Inflammatory macrophage (primary cell): ENCODE results near the gene TTLL8.

Source experiments
- DNase-seq, 2 donors: peaks; one replicate each; pipeline ENCODE4 v3.0.0-alpha.2; 2020 to 2022

The TTLL8 gene

DNA sequence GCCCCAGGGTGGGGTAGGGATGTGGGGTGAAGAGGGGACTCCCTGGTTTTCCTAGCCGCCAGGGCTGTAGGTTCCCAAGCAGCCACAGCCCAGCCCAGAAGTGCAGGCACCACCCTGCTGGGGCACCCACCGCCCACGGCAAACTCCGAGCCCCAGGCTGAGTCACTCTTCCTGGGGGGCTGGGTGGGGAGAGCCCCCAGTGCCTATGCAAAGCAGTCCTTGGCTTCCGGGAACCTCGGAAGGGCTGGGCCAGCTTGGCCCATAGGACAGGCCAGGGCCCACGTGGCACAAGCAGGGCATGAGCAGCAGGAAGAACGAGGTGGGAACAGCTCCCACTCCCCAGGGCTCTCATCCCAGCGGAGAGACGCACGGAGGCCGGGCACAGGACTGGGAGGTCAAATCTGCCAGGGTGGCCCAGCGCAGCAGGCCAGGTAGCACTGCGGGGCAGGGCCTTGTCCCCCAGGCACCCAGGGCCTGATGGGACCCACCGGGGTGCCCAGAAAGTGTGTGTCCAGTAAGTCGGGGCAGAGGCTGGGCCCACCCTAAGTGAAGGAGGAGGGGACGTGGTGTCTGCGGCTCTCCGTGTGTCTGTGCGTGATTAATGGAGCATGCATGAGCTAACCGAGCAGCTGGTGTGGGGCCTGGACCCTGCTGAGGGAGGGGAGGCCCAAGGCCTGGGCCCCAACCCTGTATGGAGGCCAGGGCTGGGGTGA, 41.0 kb downstream of the TTLL8 start:
- DNase-seq: no peak

DNA sequence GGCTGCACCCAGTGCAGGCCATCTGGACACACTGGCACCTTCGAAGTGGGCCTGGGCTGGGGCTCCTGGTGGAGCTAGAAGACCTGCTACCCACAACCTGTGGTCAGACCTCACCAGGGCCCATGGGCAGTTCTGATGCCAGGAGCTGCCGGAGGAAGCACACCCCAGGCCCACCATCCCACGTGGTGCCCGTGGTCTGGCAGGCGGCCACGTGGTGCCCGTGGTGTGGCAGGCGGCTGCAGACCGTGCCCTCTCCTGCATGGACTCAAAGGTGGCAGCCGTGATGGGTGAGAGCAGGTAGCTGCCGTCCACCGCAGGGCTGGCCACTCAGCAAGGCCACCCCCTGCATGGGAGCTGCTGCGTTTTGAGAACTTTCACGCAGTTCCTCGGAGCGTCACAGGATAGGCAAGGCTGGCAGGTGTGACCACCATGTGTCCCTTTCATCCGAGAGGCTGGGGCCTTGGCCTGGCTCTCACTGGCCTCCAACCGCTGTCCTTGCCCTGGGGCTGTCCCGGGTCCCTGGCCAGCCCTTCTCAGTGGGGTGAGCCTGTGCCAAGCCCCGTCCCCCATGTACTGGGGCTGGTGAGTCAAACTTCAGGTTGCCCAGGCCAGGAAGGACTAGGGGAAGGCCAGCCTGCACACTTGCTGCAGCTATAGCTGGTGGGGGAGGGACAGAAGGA, 41.6 kb downstream of the TTLL8 start:
- DNase-seq: no peak

DNA sequence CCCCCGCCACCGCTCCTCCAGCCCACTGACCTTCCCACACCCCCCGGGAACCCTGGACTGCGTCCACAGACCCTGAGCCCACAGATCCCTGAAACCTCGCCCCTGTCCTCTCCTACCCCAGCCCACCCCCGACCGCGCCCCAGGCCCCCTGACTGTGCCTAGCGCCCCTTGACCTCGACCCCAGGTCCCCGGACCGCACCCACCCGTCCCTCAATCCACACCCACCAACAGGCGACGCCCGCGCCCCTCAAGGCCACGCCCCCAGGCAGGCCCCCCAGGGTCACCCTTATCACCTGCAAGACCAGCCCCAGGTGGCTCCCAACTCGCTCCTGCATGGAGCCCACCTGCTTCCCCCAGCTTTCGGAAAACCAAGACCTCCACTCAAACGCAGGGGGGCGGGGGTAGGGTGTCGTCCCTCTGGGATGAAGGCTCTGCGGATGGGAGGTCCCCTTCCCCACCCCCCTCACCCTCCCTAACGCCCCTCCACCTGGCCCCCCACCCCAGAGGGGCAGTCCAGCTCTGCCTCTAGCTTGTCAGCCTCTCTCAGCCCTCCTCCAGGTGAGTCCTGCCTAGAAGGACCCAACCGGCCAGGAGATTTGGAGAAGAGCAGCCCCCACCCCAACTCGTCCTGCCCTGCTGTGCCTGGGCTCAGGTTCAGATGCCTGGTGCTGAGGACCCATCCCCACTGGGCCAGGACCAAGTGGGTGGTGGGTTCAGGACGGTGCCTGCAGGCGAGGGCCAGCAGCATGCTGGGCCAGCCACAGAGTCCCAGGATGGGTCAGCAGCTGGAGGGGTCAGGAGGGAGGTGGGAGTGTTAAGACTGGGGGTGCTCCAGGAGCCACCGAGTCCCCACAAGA, 42.4 kb downstream of the TTLL8 start:
- DNase-seq: no peak

DNA sequence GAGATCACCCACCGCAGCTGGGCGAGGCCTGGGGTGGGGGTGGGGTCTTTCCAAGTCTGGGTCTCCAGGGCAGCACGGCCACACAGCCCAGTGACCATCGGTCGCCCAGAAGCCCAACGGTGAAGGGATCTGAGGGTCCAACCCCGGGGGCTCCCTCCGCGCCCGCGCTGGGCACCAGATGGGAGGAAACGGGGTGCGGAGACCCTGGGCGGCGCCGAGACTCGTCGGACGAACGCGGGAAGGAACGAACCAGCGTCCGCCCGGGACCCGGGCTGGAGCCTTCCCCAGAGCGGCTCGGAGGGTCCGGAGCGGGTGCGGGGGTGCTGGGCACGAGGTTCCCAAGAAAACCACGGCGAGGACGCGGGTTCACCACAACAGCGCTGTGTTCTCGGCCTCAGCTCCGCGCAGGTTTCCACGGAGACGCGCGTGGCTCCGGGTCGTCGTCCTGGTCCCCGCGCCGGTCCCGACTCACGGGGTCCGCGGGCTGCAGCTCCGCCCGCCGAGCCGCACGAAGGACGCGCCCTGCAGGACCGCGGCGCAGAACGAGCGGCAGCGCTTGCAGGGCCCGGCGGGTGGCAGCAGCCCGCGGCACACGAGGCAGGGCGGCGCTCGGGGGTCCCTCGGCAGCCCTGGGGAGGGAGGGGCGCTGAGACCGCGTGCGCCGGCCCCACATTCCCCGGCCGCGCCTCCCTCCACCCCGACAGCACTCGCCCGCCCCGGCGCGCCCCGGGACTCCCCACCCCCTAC, 43.3 kb downstream of the TTLL8 start:
- no peak for DNase-seq

DNA sequence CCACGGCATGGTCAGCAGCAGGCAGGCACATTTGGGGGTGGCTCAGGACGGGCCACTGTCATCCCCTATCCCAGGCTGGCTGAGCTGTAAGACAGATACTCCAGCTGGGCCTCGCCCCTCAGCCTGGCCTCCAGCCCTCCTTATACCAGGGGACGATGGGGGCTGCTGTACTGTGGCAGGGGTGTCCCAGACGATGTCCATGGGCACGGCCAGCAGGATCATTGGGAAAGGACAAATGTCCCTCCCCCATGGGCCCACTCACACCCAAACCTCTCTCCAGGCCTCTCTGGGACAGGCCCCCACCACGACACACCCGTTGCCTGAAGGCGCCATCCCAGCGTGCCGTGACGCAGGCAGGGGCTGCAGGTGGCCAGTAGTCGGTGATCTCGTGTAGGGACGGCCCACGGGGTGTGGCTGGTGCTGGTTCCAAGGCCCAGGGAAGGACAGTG, 44.0 kb downstream of the TTLL8 start:
- no peak for DNase-seq

DNA sequence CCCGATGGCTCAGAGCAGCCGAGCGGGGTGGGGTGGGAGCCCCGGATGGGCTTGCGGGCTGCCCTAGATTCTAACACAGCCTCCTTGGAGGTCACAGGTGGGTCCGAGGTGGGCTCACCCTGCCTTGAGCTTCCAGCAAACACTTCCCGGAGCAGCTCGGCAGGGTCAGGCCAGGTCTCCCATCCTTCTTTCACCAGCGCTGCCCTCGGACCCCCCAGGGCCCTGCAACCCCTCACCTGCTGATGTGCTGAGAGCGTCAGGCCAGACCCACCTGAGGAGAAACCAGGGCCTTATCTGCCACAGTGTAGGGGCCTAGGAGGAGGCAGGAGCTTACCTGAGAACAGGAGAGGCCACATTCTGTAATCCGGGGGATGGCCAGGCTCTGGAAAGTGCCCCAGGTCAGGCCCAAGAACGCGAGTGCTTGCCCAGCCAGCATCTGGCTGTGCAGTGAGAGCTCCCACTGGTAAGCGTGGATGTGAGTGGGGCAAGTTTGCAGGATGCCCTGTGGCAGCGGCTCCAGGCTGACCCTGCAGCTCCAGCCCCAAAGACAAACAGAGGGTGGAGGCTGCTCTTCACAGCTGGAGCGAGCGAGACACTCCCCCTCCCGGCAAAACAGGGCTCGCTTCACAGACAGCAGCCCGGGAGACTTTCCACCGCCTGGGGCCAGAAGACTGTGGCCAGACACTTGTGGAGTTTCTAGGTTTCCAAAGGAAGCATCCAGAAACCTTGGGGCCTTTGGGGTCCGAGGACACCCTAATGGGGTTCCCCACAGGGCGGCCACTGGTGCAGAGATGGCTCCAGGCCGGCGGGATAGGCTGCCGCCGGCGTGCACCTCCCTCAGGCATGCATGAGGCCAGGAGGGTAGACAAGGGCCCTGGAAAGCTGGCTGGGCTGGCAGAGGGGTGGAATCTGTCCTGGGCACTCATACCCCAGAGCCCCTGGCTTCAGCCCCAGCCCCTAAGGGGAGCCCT, 45.6 kb downstream of the TTLL8 start, which contains the start of gene IL17REL:
TSS of gene IL17REL (minus strand) at position 555 of the 971 bp plus-strand sequence. CDS start at position 436, 119 bp downstream.
- no peak for DNase-seq

DNA sequence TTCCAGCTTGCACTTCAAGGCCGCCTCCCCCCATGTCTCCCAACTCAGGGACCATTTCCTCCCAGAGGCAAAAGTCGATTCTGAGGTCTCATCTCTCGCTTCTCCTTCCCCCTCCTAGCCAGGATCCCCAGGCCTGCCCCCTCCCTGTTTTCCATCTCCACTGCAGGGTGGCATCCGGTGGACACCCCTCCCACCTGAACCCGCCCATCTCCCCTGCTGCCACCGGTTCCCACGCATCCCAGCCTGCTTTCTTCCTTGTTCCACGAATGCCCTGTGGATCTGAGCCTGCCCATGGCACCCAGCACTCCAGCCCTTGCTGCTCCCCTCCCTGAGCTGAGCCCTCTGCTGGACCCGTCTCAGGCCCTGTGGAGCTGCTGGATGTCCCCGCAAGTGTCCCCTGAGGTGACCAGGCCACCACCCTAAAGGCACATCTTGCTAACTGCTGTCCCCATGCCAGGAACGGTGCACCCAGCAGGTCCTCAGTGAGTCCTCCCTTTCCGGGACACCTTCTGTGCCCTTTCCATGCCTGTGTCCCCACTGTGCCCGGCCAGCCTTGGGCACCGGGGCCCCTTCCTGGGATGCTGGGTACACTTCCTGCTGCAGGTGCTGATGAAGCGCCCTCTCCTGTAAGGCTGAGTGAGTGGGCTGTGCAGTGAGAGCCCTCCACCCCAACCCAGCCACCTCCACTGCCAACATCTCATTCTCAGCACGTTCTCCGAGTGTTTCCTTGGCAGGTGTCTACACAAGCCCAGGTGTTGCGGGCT, 46.5 kb downstream of the TTLL8 start:
- no peak for DNase-seq

DNA sequence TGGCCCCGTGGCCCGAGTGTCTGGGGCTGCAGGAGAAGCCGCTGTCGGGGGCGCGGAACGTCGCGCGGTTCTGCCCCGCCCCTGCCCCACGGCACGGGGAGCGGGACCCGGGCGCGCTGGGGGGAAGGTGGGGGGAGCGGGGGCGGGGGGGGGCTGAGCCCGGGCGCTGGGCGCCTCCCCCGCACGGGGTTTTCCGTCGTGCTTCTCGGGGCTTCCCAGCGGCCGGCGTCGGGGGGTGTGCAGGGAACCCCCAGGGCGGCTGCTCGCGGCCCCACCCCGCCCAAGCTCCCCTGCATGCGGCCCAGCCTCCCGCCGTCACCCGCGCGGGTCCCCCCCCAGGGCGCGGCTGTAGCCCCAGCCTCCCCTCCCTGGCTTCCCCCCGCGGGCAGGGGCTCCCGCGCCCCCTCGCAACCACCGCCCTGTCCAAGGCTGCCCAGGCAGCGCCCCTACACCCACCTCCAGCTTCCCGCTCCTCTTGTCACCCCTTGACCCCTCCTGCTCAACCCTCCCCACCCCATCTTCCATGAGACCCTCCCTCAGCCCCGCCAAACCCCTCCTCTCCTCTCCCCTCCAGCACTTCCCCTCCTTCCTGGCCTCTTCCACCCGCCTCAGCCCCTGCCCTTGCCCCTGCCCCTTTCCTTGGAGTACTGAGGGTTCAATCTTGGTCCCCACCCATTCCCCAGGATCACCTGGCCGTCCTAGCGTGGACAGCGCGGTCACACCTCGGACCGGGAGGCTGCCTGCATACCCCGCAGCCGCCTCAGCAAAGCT, 47.2 kb downstream of the TTLL8 start:
- DNase-seq: no peak

DNA sequence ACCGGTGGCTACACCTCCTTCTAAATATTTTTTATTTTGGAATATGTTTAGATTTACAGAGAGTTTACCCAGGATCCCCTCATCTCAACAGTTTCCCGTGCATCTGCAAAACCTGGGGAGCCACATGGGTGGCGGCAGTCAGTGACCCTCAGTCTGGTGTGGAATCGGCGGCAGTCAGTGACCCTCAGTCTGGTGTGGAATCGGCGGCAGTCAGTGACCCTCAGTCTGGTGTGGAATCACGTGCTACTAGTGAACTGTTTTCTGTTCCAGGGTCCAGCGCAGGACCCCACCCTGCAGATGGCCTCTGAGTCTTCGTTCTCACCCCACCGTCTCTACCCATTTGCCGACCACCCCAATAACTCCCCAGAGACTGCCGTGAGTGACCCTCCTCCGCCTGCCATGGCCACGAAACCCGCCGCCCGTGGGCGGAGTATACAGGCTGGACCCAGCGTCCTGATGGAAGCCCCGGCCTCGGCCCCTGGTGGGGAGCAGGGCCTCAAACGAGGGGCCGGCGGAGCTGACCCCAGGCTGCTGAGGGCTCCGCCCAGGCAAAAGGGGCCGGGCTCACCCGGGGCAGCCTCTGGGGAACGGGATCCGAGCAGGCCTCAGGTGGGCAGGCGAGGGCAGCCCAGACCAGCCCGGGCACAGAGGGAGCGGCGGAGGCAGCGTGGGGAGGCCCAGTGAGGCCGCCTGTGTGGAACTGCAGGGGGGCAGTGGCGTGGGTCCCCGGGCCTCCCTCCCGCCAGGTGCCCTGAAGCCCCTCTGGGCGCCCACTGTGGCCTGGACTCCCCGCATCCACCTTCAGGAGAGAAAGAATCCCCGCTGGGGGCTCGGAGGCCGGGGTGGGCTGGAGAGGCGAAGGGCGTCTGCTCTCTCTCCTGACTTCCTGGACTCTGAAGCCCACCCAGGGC, 48.1 kb downstream of the TTLL8 start:
- no peak for DNase-seq

DNA sequence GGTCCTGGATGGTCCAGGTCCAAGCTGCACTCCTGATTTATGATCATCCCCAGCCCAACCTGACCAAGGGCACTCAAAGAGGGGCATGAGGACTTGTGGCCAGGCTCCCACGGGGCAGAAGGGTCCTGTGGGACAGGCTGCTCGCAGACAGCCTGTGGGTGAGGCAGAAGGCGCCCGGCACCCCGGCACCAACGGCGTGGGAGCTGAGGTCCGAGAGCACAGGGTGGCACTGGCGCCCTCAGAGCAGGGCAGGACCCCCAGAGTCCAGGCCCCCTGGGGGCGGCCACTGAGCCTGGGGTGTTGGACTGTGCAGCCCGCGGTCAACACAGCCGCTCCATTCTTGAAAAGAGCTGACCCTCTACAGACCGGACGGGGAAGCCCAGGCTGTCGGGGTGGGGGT, 48.8 kb downstream of the TTLL8 start:
- DNase-seq: no peak

DNA sequence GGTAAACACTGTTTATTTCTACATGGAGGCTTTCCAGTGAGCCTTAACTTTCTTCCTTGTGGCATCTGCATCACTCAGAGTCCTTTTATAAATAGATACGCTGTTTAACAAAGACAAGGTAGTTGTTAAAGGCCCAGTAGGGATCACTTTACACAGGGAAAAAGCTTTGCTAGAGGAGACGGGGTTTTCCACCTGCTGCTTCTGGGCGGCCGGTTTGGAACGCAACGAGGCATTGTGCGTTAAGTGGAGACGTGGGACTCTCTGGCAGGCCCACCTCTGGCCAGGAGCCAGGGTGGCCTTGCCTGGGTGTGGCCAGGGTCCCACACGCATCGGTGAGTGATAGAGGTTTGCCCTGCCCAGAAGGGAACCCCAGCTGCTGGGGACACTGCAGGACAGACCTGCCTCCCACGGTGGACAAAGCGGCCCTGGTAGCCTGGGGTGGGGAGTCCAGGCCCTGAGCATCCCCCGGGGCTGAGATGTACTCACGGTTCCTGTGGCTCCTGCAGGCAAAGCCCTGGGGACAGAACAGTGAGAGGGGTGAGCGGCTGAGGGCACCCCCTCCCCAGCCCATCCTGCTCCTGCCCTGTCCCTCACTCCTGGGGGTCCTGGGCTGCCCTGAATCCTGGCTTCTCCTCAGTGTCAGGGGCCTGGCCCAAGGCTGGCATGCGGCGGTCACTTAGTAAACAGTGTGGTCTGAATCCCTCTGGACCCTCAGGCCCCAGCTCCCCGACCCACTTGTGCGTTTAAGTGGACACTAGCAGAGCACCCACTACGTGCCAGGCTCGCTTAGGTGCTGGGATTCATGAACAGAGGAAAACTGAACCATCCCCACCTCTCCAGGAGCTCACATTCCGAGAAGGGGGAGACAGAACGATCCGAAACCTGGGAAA, 49.7 kb downstream of the TTLL8 start:
- DNase-seq: no peak

DNA sequence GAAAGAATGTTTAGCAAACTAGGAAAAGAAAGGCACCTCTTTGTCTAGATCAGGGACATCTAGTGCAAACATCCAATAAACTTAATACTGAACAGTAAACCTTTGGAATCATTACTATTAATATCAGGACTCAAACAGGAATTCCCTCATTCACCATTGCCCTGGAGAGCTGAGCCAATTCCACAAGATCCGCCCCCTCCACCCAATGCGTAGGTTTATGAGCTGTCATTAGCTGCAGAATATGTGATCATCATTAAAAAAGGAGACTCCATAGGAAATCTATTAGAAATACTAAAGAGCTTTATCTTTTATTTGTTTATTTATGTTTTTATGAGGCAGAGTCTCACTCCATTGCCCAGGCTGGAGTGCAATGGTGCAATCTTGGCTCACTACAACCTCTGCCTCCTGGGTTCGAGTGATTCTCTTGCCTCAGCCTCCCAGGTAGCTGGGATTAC, 51.0 kb downstream of the TTLL8 start:
- no peak for DNase-seq

DNA sequence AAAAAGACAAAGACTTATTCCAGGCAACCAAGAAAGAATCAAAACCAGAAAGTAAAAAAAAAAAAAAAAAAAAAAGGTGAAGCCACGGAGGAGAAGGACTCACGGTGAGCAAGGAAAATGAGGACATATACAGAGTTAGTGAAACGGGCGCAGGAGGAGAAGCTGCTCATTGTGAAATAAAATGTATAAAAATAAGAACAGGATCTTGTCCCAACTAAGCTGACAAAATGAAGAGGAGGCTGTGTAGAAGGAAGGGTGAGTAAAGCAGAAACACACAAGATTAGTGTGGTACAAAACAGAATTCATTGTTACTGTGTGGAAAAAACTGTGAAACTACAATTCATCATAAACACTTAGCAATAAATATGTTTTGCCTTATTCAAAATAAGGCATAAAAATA, 53.2 kb downstream of the TTLL8 start:
- peak; percentile 65 for DNase-seq

DNA sequence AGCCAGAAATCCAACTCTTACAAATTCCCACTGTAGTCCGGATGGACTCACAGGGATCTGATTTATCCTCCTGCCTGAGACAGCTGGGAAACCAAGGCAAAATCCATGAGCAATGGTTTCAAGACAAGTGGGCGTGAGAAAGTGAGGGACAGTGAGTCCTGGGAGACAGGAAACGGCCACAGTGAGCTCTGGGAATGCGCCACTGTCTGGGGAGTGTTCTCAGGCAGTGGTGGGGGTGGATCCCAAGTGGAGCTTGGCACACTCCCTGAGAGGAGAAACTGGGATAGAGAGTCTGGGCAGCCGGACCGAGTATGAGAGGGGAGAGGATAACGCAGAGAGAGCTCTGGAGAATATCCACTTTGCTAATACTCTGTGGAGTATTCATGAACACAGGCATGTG, 55.3 kb downstream of the TTLL8 start:
- no peak for DNase-seq

DNA sequence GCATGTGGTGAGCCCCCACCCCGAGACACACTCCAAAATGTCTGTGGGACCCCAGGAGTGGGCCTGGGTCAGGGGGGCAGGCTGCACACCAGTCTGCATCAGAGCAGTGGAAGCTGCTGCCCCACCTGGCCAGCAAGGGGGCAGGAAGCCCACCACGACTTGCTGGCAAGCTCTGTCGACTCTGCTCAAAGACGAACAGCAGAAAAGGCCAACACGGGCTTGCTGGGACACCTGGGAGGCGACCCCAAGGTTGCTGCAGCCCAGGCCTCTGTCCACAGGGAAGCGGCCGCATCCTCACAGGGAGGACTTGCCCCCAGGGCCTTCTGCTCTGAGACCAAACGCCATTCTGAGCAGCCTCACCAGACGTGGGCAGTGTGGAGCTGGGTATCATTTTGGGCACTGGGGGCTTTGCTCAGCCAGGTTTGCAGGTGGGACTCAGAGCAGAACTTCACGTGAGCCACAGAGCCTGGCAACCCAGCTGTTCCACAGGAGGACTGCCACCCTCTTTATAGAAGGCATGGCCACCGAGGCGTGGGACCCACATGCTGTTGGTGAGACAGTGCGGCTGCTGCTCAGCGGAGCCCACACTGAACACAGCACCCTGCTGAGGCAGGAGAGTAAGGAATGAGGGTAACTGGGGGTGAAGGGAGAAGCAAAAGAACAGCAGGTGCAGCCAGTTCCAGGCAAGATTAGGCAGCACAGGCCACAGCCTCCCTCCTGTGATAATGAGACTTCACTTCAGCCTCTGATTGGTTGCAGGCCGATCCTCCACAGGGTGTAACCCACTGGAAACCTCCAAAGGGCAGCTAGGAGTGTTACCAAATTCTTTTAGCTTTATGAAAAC, 56.5 kb downstream of the TTLL8 start:
- no peak for DNase-seq

DNA sequence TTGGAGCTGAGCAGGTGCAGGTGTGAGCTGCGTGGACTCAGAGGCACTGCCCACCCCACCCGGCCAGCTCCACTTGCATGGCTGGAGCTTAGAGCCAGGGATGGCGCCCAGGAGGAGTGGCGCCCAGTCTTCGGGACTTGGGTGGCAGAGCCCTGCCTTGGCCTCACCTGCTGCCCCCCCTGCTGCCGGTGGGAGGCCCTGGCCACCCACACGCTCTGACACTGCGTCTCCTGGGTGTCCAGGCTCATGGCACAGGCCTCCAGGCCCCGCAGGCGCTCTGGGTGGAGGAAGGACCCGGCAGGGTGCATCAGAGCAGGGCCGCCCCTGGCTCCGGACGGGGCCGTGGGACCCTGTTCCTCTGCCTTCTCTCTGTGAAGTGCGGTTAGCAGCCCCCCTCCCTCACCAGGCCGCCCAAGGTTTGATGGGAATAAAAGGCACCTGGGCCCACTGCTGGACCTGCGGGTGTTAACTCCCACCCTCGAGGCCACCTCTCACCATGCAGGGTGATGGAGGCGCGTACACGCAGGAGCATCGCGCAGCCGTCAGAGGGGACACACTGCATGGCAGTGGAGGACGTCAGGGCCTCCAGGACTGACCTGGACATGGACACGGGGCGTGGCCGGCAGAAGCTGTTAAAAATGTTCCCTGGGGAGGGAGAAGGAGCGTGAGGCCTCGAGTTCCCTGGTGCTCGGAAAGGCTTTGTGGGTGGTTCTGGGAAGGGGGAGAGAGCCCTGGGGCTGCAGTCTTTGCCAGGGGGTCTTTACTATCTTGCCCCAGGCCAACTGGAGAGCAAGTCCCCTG, 57.3 kb downstream of the TTLL8 start:
- DNase-seq: no peak
